ENCODE data around the gene YPEL1. TPM values are rescaled to one million over a fixed set of nuclear protein-coding genes. Genes with fewer than 3 reads are reported as not detected.

YPEL1 gene
- total and polyA plus RNA-seq, 2 of the 13 experiments (the other 11 are each of a cell fraction or from before 2014, with no cell fraction given) = 0.33 to 2.5 TPM

DNA sequence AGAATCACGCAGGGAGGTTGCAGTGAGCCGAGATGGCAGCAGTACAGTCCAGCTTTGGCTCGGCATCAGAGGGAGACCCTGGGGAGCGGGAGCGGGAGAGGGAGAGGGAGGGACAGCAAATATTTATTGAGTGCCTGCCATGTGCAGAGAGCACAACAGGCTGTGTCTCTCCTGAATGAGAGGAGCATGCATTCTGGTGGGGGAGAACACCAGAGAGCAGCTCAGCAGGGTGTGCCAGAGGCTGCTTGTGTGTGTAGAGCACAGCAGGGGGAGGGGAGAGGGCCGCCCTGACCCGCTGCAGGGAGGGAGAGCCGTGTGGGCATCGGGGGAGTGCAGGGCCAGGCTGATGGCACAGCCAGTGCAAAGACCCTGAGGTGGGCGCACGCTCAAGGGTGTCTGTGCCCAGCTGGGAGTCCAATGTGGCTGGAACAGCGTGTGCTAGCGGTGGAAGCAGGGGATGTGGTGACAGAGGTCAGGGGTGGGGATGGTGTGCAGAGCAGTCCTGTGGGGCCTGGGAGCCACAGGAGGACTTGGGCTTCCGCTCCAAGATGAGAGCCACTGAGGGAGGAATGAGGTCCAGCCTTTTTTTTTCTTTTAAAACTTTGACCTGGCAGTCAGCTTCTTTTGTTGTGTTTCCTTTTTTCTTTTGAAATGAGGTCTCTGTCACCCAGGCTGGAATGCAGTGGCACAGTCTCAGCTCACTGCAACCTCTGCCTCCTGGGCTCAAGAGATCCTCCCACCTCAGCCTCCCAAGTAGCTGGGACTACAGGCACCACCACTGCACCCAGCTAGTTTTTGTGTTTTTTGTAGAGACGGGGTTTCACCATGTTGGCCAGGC is 57.8 kb downstream of the YPEL1 start (continued):
- TF ChIP-seq, protein P1, sequence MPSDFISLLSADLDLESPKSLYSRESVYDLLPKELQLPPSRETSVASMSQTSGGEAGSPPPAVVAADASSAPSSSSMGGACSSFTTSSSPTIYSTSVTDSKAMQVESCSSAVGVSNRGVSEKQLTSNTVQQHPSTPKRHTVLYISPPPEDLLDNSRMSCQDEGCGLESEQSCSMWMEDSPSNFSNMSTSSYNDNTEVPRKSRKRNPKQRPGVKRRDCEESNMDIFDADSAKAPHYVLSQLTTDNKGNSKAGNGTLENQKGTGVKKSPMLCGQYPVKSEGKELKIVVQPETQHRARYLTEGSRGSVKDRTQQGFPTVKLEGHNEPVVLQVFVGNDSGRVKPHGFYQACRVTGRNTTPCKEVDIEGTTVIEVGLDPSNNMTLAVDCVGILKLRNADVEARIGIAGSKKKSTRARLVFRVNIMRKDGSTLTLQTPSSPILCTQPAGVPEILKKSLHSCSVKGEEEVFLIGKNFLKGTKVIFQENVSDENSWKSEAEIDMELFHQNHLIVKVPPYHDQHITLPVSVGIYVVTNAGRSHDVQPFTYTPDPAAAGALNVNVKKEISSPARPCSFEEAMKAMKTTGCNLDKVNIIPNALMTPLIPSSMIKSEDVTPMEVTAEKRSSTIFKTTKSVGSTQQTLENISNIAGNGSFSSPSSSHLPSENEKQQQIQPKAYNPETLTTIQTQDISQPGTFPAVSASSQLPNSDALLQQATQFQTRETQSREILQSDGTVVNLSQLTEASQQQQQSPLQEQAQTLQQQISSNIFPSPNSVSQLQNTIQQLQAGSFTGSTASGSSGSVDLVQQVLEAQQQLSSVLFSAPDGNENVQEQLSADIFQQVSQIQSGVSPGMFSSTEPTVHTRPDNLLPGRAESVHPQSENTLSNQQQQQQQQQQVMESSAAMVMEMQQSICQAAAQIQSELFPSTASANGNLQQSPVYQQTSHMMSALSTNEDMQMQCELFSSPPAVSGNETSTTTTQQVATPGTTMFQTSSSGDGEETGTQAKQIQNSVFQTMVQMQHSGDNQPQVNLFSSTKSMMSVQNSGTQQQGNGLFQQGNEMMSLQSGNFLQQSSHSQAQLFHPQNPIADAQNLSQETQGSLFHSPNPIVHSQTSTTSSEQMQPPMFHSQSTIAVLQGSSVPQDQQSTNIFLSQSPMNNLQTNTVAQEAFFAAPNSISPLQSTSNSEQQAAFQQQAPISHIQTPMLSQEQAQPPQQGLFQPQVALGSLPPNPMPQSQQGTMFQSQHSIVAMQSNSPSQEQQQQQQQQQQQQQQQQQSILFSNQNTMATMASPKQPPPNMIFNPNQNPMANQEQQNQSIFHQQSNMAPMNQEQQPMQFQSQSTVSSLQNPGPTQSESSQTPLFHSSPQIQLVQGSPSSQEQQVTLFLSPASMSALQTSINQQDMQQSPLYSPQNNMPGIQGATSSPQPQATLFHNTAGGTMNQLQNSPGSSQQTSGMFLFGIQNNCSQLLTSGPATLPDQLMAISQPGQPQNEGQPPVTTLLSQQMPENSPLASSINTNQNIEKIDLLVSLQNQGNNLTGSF (CRISPR knock-in tag; IDR thresholded peaks at IDR 0.05) = no peak
- TF ChIP-seq, protein P2, sequence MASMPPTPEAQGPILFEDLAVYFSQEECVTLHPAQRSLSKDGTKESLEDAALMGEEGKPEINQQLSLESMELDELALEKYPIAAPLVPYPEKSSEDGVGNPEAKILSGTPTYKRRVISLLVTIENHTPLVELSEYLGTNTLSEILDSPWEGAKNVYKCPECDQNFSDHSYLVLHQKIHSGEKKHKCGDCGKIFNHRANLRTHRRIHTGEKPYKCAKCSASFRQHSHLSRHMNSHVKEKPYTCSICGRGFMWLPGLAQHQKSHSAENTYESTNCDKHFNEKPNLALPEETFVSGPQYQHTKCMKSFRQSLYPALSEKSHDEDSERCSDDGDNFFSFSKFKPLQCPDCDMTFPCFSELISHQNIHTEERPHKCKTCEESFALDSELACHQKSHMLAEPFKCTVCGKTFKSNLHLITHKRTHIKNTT (CRISPR knock-in tag; IDR thresholded peaks at IDR 0.05) = no peak
- peak; percentile 73; the same call in 1 of the 3 replicates for TF ChIP-seq MXI1 (IDR thresholded peaks at IDR 0.05; ENCODE audit: borderline replicate concordance, low read depth, low read length)
- TF ChIP-seq ZNF451 (CRISPR knock-in tag; IDR thresholded peaks at IDR 0.05) = no peak; the same call in 1 of the 2 replicates
- TF ChIP-seq, protein P3, sequence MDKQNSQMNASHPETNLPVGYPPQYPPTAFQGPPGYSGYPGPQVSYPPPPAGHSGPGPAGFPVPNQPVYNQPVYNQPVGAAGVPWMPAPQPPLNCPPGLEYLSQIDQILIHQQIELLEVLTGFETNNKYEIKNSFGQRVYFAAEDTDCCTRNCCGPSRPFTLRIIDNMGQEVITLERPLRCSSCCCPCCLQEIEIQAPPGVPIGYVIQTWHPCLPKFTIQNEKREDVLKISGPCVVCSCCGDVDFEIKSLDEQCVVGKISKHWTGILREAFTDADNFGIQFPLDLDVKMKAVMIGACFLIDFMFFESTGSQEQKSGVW (CRISPR knock-in tag; IDR thresholded peaks at IDR 0.05; ENCODE audit: borderline replicate concordance) = no peak
- peak; percentile 87 for TF ChIP-seq ZNF263 (CRISPR knock-in tag; IDR thresholded peaks at IDR 0.05)
- TF ChIP-seq SMARCE1 (IDR thresholded peaks at IDR 0.05; ENCODE audit: borderline replicate concordance) = no peak
- peak; percentile 55 for TF ChIP-seq RXRA (CRISPR knock-in tag; IDR thresholded peaks at IDR 0.05)
- peak; percentile 41; the same call in 1 of the 2 replicates for TF ChIP-seq BORCS8-MEF2B (CRISPR knock-in tag; IDR thresholded peaks at IDR 0.05)
- TF ChIP-seq ZFAT (CRISPR knock-in tag; conservative IDR thresholded peaks at IDR 0.05) = no peak
- TF ChIP-seq RARA (CRISPR knock-in tag; IDR thresholded peaks at IDR 0.05) = no peak
- TF ChIP-seq, protein P4, sequence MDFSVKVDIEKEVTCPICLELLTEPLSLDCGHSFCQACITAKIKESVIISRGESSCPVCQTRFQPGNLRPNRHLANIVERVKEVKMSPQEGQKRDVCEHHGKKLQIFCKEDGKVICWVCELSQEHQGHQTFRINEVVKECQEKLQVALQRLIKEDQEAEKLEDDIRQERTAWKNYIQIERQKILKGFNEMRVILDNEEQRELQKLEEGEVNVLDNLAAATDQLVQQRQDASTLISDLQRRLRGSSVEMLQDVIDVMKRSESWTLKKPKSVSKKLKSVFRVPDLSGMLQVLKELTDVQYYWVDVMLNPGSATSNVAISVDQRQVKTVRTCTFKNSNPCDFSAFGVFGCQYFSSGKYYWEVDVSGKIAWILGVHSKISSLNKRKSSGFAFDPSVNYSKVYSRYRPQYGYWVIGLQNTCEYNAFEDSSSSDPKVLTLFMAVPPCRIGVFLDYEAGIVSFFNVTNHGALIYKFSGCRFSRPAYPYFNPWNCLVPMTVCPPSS (IDR thresholded peaks at IDR 0.05) = no peak
- 0 out of 2 replicates have a peak, but pooled peaks have one; percentile 56 for TF ChIP-seq ZNF589 (CRISPR knock-in tag; conservative IDR thresholded peaks at IDR 0.05)
- peak; percentile 70 for TF ChIP-seq MED1 (CRISPR knock-in tag; IDR thresholded peaks at IDR 0.05)
- TF ChIP-seq SOX13 (IDR thresholded peaks at IDR 0.05) = no peak
- TF ChIP-seq SOX13 (CRISPR knock-in tag; conservative IDR thresholded peaks at IDR 0.05 in 1 of 2, IDR thresholded peaks at IDR 0.05 in 1 of 2) = peak in 1 of 2 experiments; percentile 63; a peak in 1 of 4 replicates
- TF ChIP-seq ZNF207 (IDR thresholded peaks at IDR 0.05; ENCODE audit: borderline replicate concordance) = no peak
- no peak; the same call in 1 of the 2 replicates for TF ChIP-seq KDM2A (CRISPR knock-in tag; IDR thresholded peaks at IDR 0.05; ENCODE audit: borderline replicate concordance, low read depth)
- no peak for TF ChIP-seq ZBTB1 (CRISPR knock-in tag; IDR thresholded peaks at IDR 0.05; ENCODE audit: borderline replicate concordance)
- TF ChIP-seq ZNF30 (CRISPR knock-in tag; IDR thresholded peaks at IDR 0.05) = no peak
- TF ChIP-seq, protein P5, sequence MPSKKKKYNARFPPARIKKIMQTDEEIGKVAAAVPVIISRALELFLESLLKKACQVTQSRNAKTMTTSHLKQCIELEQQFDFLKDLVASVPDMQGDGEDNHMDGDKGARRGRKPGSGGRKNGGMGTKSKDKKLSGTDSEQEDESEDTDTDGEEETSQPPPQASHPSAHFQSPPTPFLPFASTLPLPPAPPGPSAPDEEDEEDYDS (CRISPR knock-in tag; IDR thresholded peaks at IDR 0.05) = no peak

Data from HepG2 (cell line).